K562 (cell line): ENCODE measurements around the gene IL17RC. TPM values are rescaled to one million over a fixed set of nuclear protein-coding genes. Genes with fewer than 3 reads are reported as not detected.

Experiments used
- ARHGAP35 ChIP-seq: fragments of 450-650 bp; IDR thresholded peaks from 2 replicates; pipeline ENCODE4 v1.6.1; 2018; ENCODE audit not compliant: partially characterized antibody
- CBFA2T3 ChIP-seq: fragments of 450-650 bp; IDR thresholded peaks from 2 replicates; pipeline ENCODE4 v1.6.1; 2017
- CEBPB ChIP-seq: fragments of 450-650 bp; IDR thresholded peaks from 2 replicates; pipeline ENCODE4 v1.6.1; 2016; ENCODE audit warnings: missing genetic modification characterization, missing compliant biosample characterization
- CHD2 ChIP-seq: IDR thresholded peaks from 2 replicates; pipeline ENCODE4 v1.6.1; 2011; ENCODE audit warnings: low read depth, low read length
- NR2C2 ChIP-seq, 2 experiments: fragments of 200-800 bp in 1 of 2; sonication (Bioruptor generic) in 1 of 2; sonication (generic) in 1 of 2; formaldehyde crosslinking in 1 of 2; IDR thresholded peaks; 2 replicates each; pipeline versions ENCODE4 v1.6.1 to v1.8.0; 2016 to 2022; ENCODE audit warnings: mild to moderate bottlenecking in 1 of 2, missing compliant biosample characterization in 1 of 2, missing genetic modification characterization in 1 of 2, missing genetic modification reagents in 1 of 2
- PYGO2 ChIP-seq: fragments of 450-650 bp; IDR thresholded peaks from 2 replicates; pipeline ENCODE4 v1.6.1; 2016; ENCODE audit warnings: mild to moderate bottlenecking, missing genetic modification characterization, moderate library complexity, missing compliant biosample characterization
- SPI1 ChIP-seq: IDR thresholded peaks from 2 replicates; pipeline ENCODE4 v1.6.1; 2011; ENCODE audit warnings: low read depth, low read length, control low read depth, borderline replicate concordance
- STAG1 ChIP-seq: sonication (generic); formaldehyde crosslinking; IDR thresholded peaks from 2 replicates; pipeline ENCODE4 v1.5.0; 2020; ENCODE audit warnings: missing genetic modification reagents, borderline replicate concordance
- ZBTB7A ChIP-seq: IDR thresholded peaks from 2 replicates; pipeline ENCODE4 v1.6.1; 2011; ENCODE audit warnings: low read depth, mild to moderate bottlenecking, low read length, moderate library complexity, borderline replicate concordance; ENCODE audit not compliant: control insufficient read depth
- ZNF165 ChIP-seq: fragments of 250-450 bp; sonication (Bioruptor Pico); IDR thresholded peaks from 2 replicates; pipeline ENCODE4 v1.4.0; 2020; ENCODE audit warnings: borderline replicate concordance
- ZNF668 ChIP-seq: fragments of 250-450 bp; sonication (Bioruptor Pico); IDR thresholded peaks from 2 replicates; pipeline ENCODE4 v1.8.0; 2022; ENCODE audit warnings: mild to moderate bottlenecking, inconsistent platforms
- ZSCAN29 ChIP-seq: fragments of 450-650 bp; IDR thresholded peaks from 2 replicates; pipeline ENCODE4 v1.6.1; 2017
- polyA plus RNA-seq, 8 experiments: library from polyadenylated mRNA; depleted of rRNA in 4 of 8; stranded (reverse) in 5 of 8; unstranded in 3 of 8; fragments of >200 nt; fragmentation: Nextera tagmentation in 2 of 8; fragmentation: Illumina TruSeq in 1 of 8; extraction: Ambion mirVana in 2 of 8; extraction: Trizol in 1 of 8; gene quantifications; 2 replicates each; pipeline versions ENCODE4 v1.2.1 to v1.2.3, GENCODE V29; 2011 to 2014; ENCODE audit warnings: inconsistent platforms in 1 of 8, missing spikeins in 1 of 8
- total RNA-seq, 7 experiments: library from RNA; depleted of rRNA in 6 of 7; stranded (reverse); fragments of >200 nt in 6 of 7; fragmentation: Illumina TruSeq in 2 of 7; extraction: Trizol in 2 of 7; gene quantifications; 2 replicates each; pipeline versions ENCODE4 v1.2.1 to v1.2.3, GENCODE V29; 2011 to 2021; ENCODE audit warnings: low replicate concordance in 1 of 7
- TF ChIP-seq, protein P1 (sequence below): fragments of 250-450 bp; sonication (Bioruptor Pico); IDR thresholded peaks from 2 replicates; pipeline ENCODE4 v1.4.0; 2020; ENCODE audit warnings: mild to moderate bottlenecking, moderate library complexity, borderline replicate concordance
- TF ChIP-seq, protein P2 (sequence below): fragments of 450-650 bp; formaldehyde crosslinking; IDR thresholded peaks from 2 replicates; pipeline ENCODE4 v1.4.0; 2020; ENCODE audit warnings: mild to moderate bottlenecking, moderate library complexity
- TF ChIP-seq, protein P3 (sequence below), 2 experiments: IDR thresholded peaks; 2 replicates each; pipeline ENCODE4 v1.6.1; 2011; ENCODE audit warnings: borderline replicate concordance in 1 of 2, control low read depth in 1 of 2, low read depth in 1 of 2, low read length in 1 of 2, mild to moderate bottlenecking in 1 of 2, mixed read lengths in 1 of 2, moderate library complexity in 1 of 2; ENCODE audit not compliant: insufficient read depth in 1 of 2, insufficient read length in 1 of 2, poor library complexity in 1 of 2, severe bottlenecking in 1 of 2; ENCODE audit errors: extremely low read depth in 1 of 2

IL17RC gene
- total and polyA plus RNA-seq, 9 of the 15 experiments (the other 6 are each of a cell fraction or from before 2014, with no cell fraction given) = 0.15 to 11.4 (median 7.1) TPM; not detected in 1

DNA sequence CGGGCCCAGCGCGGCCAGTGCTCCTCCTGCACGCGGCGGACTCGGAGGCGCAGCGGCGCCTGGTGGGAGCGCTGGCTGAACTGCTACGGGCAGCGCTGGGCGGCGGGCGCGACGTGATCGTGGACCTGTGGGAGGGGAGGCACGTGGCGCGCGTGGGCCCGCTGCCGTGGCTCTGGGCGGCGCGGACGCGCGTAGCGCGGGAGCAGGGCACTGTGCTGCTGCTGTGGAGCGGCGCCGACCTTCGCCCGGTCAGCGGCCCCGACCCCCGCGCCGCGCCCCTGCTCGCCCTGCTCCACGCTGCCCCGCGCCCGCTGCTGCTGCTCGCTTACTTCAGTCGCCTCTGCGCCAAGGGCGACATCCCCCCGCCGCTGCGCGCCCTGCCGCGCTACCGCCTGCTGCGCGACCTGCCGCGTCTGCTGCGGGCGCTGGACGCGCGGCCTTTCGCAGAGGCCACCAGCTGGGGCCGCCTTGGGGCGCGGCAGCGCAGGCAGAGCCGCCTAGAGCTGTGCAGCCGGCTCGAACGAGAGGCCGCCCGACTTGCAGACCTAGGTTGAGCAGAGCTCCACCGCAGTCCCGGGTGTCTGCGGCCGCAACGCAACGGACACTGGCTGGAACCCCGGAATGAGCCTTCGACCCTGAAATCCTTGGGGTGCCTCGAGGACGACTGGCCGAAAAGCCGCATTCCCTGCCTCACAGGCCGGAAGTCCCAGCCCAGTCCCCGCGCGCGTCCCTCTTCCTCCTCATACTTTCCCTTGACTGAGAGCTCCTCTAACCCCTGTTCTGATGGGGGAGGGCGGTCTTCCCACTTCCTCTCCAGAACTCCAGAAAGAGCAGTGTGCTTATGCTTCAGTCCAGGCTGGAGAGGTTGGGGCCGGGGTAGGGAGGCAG, 1.4 kb upstream of the IL17RC start (continued):
- TF ChIP-seq, protein P1, sequence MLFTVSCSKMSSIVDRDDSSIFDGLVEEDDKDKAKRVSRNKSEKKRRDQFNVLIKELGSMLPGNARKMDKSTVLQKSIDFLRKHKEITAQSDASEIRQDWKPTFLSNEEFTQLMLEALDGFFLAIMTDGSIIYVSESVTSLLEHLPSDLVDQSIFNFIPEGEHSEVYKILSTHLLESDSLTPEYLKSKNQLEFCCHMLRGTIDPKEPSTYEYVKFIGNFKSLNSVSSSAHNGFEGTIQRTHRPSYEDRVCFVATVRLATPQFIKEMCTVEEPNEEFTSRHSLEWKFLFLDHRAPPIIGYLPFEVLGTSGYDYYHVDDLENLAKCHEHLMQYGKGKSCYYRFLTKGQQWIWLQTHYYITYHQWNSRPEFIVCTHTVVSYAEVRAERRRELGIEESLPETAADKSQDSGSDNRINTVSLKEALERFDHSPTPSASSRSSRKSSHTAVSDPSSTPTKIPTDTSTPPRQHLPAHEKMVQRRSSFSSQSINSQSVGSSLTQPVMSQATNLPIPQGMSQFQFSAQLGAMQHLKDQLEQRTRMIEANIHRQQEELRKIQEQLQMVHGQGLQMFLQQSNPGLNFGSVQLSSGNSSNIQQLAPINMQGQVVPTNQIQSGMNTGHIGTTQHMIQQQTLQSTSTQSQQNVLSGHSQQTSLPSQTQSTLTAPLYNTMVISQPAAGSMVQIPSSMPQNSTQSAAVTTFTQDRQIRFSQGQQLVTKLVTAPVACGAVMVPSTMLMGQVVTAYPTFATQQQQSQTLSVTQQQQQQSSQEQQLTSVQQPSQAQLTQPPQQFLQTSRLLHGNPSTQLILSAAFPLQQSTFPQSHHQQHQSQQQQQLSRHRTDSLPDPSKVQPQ (CRISPR knock-in tag) = no peak
- TF ChIP-seq ZNF668 (CRISPR knock-in tag) = no peak
- no peak for TF ChIP-seq NR2C2 (CRISPR knock-in tag; IDR thresholded peaks at IDR 0.05)
- no peak for TF ChIP-seq NR2C2 (tag; IDR thresholded peaks at IDR 0.05)
- TF ChIP-seq ZNF165 (CRISPR knock-in tag) = no peak
- TF ChIP-seq ZSCAN29 = no peak
- TF ChIP-seq CBFA2T3 = no peak
- TF ChIP-seq, protein P2, sequence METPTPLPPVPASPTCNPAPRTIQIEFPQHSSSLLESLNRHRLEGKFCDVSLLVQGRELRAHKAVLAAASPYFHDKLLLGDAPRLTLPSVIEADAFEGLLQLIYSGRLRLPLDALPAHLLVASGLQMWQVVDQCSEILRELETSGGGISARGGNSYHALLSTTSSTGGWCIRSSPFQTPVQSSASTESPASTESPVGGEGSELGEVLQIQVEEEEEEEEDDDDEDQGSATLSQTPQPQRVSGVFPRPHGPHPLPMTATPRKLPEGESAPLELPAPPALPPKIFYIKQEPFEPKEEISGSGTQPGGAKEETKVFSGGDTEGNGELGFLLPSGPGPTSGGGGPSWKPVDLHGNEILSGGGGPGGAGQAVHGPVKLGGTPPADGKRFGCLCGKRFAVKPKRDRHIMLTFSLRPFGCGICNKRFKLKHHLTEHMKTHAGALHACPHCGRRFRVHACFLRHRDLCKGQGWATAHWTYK (CRISPR knock-in tag) = no peak
- TF ChIP-seq ARHGAP35 = no peak
- no peak for TF ChIP-seq PYGO2 (tag)
- TF ChIP-seq, protein P3, sequence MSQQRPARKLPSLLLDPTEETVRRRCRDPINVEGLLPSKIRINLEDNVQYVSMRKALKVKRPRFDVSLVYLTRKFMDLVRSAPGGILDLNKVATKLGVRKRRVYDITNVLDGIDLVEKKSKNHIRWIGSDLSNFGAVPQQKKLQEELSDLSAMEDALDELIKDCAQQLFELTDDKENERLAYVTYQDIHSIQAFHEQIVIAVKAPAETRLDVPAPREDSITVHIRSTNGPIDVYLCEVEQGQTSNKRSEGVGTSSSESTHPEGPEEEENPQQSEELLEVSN (IDR thresholded peaks at IDR 0.05; ENCODE audit: borderline replicate concordance in 1 of 2, extremely low read depth in 1 of 2, insufficient read depth in 1 of 2, insufficient read length in 1 of 2, low read depth in 1 of 2, low read length in 1 of 2, poor library complexity in 1 of 2, severe bottlenecking in 1 of 2) = peak in 1 of 2 experiments; percentile 2
- no peak for TF ChIP-seq CEBPB
- no peak for TF ChIP-seq ZBTB7A
- TF ChIP-seq STAG1 (CRISPR knock-in tag) = no peak
- TF ChIP-seq CHD2 = no peak
- peak; percentile 53; the same call in 1 of the 2 replicates for TF ChIP-seq SPI1
- TF ChIP-seq, all 486 proteins: peak for 8
